Sciatic nerve (tissue), 2 donors: ENCODE data around the gene ZNF835. TPM values are rescaled to one million over a fixed set of nuclear protein-coding genes. Genes with fewer than 3 reads are reported as not detected.
A peak's percentile ranks its signal among the peaks of the same experiment; 100 is the strongest.

Source experiments
- ATAC-seq: fragments of 200-7000 bp; cut with Tn5 transposase; one replicate; pipeline ENCODE4 v1.9.1; 2020; ENCODE audit warnings: mild to moderate bottlenecking, moderate library complexity
- DNase-seq: peaks from one replicate; pipeline ENCODE4 v3.0.0-alpha.2; 2020; ENCODE audit warnings: low spot score
- intact Hi-C: fragments of 100-400 bp; cut with DNase I; formaldehyde crosslinking; loops from one replicate; pipeline ENCODE4 v1.14.2; 2022
- total RNA-seq: library from RNA; stranded (reverse); fragmentation: NEBNext Ultra II Directional; extraction: Animal tissue kit (Norgen Biotek cat#: 25700); gene quantifications from one replicate; pipeline ENCODE4 v1.2.1, GENCODE V29; 2021
- donor health status: DM: no; HTN: no; CAD: no.
- donor health status: DM: no; HTN: no; CAD: no.

Gene ZNF835
- total RNA-seq, 1 donor from 2014 or later: 5.1 TPM

DNA sequence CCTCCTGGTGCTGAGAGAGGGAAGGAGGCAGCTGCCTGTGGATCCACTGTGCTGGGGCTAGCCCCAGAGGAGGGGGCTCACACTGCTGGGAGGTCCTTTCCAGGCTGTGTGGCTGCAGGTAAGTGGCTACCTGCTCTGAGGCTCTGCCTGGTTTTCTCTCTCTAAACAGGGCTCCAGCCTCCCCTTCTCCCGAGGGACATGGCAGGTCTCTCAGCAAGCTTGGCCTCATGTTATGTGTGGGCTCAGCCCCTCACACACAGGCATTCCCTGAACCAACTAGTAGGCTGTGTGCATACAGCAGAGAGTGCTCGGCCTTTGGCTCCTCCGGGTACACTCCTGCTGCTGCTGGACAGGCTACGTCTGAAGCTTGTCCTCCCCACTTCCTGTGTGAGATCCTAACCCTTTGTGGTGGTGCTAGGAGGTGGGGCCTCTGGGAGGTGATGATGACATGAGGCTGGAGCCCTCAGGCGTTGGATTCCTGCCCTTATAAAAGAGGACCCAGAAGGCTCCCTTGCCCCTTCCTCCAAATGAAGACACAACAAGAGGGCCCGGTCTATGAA, 4.2 kb downstream of the ZNF835 start:
- intact Hi-C loops: no loop called here
- ATAC-seq (no peak), DNase-seq (no peak)

- no peak for DNase-seq
- intact Hi-C loops: no loop called here
- no peak for ATAC-seq
Observed at GRCh38 chr19:56664511-56664910, 7.0 kb downstream of the ZNF835 start.

- DNase-seq: no peak
- no peak for ATAC-seq
Observed at GRCh38 chr19:56663931-56664500, 7.5 kb downstream of the ZNF835 start.

GRCh38 chr19:56661248-56661647, 10.3 kb downstream of the ZNF835 start:
- DNase-seq (no peak), ATAC-seq (no peak)
- intact Hi-C loops: no loop called here

More at GRCh38 chr19:56663931-56664500, 7.5 kb downstream of the ZNF835 start:
- intact Hi-C loops: no loop called here

GRCh38 chr19:56660381-56661107, 11.0 kb downstream of the ZNF835 start:
- intact Hi-C loops: no loop called here
- no peak for DNase-seq

GRCh38 chr19:56654151-56654550, 17.4 kb downstream of the ZNF835 start:
- intact Hi-C loops: no loop called here
- DNase-seq: no peak

More at GRCh38 chr19:56660381-56661107, 11.0 kb downstream of the ZNF835 start:
- ATAC-seq: no peak

DNA sequence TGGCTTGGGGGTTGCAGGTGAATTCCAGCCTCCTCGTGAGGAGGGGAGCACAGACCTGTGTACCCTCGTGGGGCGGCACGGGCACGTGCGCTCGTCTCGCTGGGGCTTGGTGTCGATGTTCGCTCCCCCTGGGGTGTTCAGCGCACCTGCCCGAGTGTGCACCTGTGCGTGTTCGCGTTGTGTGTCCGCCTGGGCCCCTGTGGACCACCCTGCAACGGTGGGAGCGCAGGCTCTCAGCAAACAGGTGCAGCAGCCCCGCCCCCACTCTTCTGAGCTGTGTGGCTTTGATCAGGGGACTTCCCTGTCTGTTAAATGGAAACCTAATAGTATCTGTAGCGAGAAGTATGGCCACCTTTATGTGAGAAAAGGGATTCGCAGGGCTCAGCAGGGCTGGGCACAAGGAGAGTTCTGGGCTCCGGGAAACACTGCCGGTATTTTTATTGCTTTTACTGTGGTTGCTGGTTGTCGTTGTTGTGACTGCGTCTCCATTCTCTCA, 28.0 kb downstream of the ZNF835 start:
- DNase-seq (no peak), ATAC-seq (no peak)
- intact Hi-C loops: no loop called here

More at GRCh38 chr19:56654151-56654550, 17.4 kb downstream of the ZNF835 start:
- ATAC-seq: no peak

- no peak for ATAC-seq
- intact Hi-C loops: no loop called here
Observed at GRCh38 chr19:56642711-56643459, 28.7 kb downstream of the ZNF835 start, which contains the start of gene SMIM17. Gene SMIM17 (plus strand): TSS chr19:56643159. CDS start chr19:56645668, 2,509 bp downstream.

GRCh38 chr19:56639217-56639616, 32.3 kb downstream of the ZNF835 start:
- intact Hi-C loops: no loop called here
- ATAC-seq: no peak

More at GRCh38 chr19:56642711-56643459, 28.7 kb downstream of the ZNF835 start, which contains the start of gene SMIM17:
- no peak for DNase-seq

DNA sequence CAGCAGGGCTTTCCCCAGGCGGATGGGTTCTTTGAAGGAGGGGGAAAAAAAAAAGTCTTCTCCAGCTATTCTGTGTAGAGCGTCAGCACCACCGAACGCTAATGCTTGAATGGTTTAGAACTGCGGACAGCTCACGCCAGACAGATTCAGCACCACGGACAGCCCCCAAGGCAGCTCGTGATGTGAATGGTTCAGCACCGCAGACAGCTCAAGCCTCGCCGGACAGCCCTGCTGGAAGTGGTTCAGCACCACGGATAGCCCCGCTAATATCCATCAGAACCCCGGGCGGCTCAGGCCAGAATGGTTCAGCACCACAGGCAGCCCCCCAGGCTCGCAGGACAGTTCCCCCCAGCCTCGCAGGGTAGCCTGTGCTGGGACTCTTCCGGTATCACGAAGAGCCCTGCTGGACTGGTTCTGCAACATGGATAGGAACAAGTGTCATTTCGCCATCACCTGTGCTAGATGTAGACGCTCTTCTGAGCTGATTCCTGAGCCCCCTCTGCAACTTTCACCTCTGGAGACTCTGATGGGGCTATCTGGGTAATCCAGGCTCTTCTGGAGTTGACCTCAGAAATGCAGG, 33.5 kb downstream of the ZNF835 start:
- intact Hi-C loops: no loop called here
- ATAC-seq: peak; percentile 63
- DNase-seq: peak; percentile 74

More at GRCh38 chr19:56639217-56639616, 32.3 kb downstream of the ZNF835 start:
- DNase-seq: no peak

DNA sequence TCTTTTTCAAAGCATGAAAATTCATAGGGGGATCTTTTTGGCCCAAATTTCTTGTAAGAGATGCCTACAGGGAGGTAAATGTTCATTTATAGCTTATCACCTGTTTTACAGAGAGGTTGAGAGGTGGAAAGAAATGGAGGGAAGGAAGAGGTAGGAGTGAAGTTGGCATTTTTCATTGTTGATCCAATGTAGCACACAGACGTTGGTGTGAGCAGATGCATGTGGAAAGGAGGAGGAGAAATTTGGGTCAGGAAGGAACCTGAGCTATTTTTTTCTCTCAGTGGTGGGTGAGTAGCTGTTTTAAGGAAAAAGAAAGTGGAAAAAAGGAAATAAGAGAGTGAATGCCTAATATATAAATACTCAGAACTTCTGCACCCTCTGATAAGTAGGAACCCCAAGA, 38.5 kb downstream of the ZNF835 start:
- no peak for DNase-seq

DNA sequence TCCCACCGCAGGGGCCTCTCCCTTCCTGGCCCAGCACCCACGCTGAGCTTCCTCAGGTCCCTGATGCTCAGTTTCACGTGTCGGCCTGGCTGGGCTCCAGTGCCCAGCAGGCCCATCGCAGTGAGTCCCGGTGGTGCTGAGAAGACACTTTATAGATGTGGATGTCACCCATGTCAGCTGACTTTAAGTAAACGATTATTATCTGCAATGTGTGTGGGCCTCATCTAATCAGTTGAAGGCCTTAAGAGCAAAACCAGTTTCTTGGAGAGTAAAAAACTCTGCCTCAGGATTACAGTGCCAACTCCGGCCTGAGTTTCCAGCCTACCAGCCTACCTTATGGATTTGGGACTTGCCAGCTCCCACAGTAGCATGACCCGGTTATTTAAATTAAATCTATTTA, 45.8 kb downstream of the ZNF835 start:
- ATAC-seq: no peak
- intact Hi-C loops: no loop called here
- no peak for DNase-seq

More for the DNA sequence above, 38.5 kb downstream of the ZNF835 start:
- intact Hi-C loops: no loop called here
- ATAC-seq: no peak

DNA sequence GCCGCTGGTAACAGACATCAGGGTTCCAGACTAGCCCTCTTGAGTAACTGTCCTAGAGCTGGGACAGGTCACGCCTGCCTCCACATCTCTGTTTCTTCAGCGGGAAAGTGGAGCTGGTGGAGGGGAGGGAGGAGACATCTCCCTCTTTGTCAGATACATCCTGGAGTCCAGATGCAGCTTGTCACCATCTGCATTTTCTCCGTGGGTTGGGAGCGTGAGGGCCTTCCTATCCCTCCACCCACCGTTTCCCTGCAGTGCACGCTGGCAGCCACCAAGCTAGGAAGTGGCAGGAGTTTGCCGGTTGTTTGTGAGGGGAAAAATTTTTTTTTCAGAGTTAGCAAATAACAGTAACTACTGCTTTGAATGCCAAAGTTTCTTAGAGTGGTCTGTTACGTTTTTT, 48.6 kb downstream of the ZNF835 start:
- DNase-seq (no peak), ATAC-seq (no peak)
- intact Hi-C loops: no loop called here

DNA sequence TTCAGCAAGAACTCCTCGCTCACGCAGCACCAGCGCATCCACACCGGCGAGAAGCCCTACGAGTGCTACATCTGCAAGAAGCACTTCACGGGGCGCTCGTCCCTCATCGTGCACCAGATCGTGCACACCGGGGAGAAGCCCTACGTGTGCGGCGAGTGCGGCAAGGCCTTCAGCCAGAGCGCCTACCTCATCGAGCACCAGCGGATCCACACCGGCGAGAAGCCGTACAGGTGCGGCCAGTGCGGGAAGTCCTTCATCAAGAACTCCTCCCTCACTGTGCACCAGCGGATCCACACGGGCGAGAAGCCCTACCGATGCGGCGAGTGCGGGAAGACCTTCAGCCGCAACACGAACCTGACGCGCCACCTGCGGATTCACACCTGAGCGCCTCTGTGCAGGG, 49.2 kb downstream of the ZNF835 start:
- intact Hi-C loops: no loop called here
- DNase-seq (no peak), ATAC-seq (no peak)

GRCh38 chr19:56619121-56619520, 52.4 kb downstream of the ZNF835 start:
- no peak for DNase-seq
- ATAC-seq: no peak
- intact Hi-C loops: no loop called here

- DNase-seq: no peak
- no peak for ATAC-seq
- intact Hi-C loops: no loop called here
Observed at GRCh38 chr19:56617531-56617930, 54.0 kb downstream of the ZNF835 start.

GRCh38 chr19:56613639-56614038, 57.9 kb downstream of the ZNF835 start:
- no peak for DNase-seq
- ATAC-seq: no peak
- intact Hi-C loops: no loop called here

GRCh38 chr19:56612737-56613136, 58.8 kb downstream of the ZNF835 start:
- no peak for ATAC-seq
- DNase-seq: no peak
- intact Hi-C loops: no loop called here
